ENCODE data around the gene DNMT3A. TPM values are rescaled to one million over a fixed set of nuclear protein-coding genes. Genes with fewer than 3 reads are reported as not detected.

Gene DNMT3A
- total and polyA plus RNA-seq, 2 of the 8 experiments (the other 6 are each of a cell fraction or from before 2014, with no cell fraction given): 33.6 to 178 TPM

- H2BK5ac ChIP-seq (ENCODE audit: low read depth, low read length): peak overlapping the region; percentile 7; the same call in 1 of the 2 replicates
- no peak overlapping the region for H2BK12ac ChIP-seq (ENCODE audit: low read depth, low read length)
- H2AK5ac ChIP-seq (ENCODE audit: low read depth, low read length): no peak overlapping the region
- no peak overlapping the region for H3K23ac ChIP-seq (ENCODE audit: insufficient read length)
- H4K8ac ChIP-seq (ENCODE audit: extremely low read depth, insufficient read depth, low read length): no peak overlapping the region
- no peak overlapping the region; a peak in 1 of 7 replicates for H3K9ac ChIP-seq (replicated peaks in 1 of 4; ENCODE audit: extremely low read depth in 1 of 4, low read depth in 3 of 4, low read length in 3 of 4)
- H3K14ac ChIP-seq (ENCODE audit: insufficient read length): no peak overlapping the region
- 0 out of 2 replicates have a peak overlapping the region, but pooled peaks have one; percentile 95 for H2BK20ac ChIP-seq (ENCODE audit: low read length)
- H4K5ac ChIP-seq (ENCODE audit: insufficient read length, low read depth, low read length): no peak overlapping the region
- peak overlapping the region; percentile 53 for H4K91ac ChIP-seq (replicated peaks; ENCODE audit: insufficient read length, low read length)
- no peaks in the 10 kb centered on the region for H4K20me1 ChIP-seq (replicated peaks in 1 of 2; ENCODE audit: control insufficient read depth in 1 of 2, insufficient read depth in 2 of 2, low read length in 2 of 2)
- no peak overlapping the region for H2BK15ac ChIP-seq (ENCODE audit: low read length)
- POLR2A ChIA-PET (ENCODE audit: partially characterized antibody): interaction anchor here (1.1 to 2.2 kb wide), 4 partner anchors 9 to 44 kb away, joined by 3 to 9 read pairs (median 5); no protein-coding TSS in a partner anchor
- peak overlapping the region; percentile 60 for H3K27ac ChIP-seq (ENCODE audit: low read depth, low read length)
- H3K56ac ChIP-seq (replicated peaks; ENCODE audit: insufficient read length, low read depth, low read length): no peak overlapping the region
- FAIRE-seq: no peak
- no peak for TF ChIP-seq MAFK (IDR thresholded peaks at IDR 0.05; ENCODE audit: low read depth, low read length)
- TF ChIP-seq SIX5 (IDR thresholded peaks at IDR 0.05; ENCODE audit: low read depth, low read length): no peak
- no peak for TF ChIP-seq SP1 (IDR thresholded peaks at IDR 0.05; ENCODE audit: low read depth, low read length)
- peak; percentile 72 for TF ChIP-seq SRF (IDR thresholded peaks at IDR 0.05; ENCODE audit: low read depth, low read length)
- no peak for TF ChIP-seq E2F6 (IDR thresholded peaks at IDR 0.05)
- no peaks in the 10 kb centered on the region for H3K23me2 ChIP-seq (ENCODE audit: low read depth, low read length)
- no peak overlapping the region for H3K4ac ChIP-seq (replicated peaks; ENCODE audit: insufficient read length, low read depth, low read length)
- H3K4me1 ChIP-seq (replicated peaks in 1 of 4; ENCODE audit: control insufficient read depth in 3 of 4, insufficient read depth in 4 of 4, low read length in 3 of 4): peaks cover 0 to 9% (median 3%) of the 10 kb centered on the region in 4 experiments; a peak in 4 of 7 replicates
- H2AFZ ChIP-seq (ENCODE audit: low read length): peak overlapping the region; percentile 94
- no peaks in the 10 kb centered on the region for H3K9me3 ChIP-seq (ENCODE audit: insufficient read depth in 2 of 2, low read depth in 1 of 2, low read length in 1 of 2)
- H3K79me1 ChIP-seq (ENCODE audit: low read depth, low read length): no peaks in the 10 kb centered on the region
- H3K36me3 ChIP-seq (ENCODE audit: control insufficient read depth in 2 of 4, insufficient read depth in 4 of 4, low read length in 3 of 4): no peaks in the 10 kb centered on the region
- no peak overlapping the region for H3K4me3 ChIP-seq (ENCODE audit: extremely low read depth in 1 of 4, insufficient read depth in 2 of 4, low read depth in 3 of 4, low read length in 4 of 4)
- no peaks in the 10 kb centered on the region for H3K27me3 ChIP-seq (replicated peaks in 1 of 4; ENCODE audit: control insufficient read depth in 3 of 4, extremely low read depth in 1 of 4, insufficient read depth in 3 of 4, low read length in 3 of 4)
- 60% methylated on average over 5 of the region's 5 CpGs; no CpG with 5 or more reads in 1 of the 2 experiments for WGBS, 2 experiments (ENCODE audit: extremely low coverage in 1 of 2, insufficient coverage in 1 of 2, insufficient read length in 1 of 2, insufficient replicate concordance in 2 of 2, low coverage in 1 of 2, low lambda C conversion rate in 2 of 2, missing lambda C conversion rate in 1 of 2)
- peak in 1 of 2 experiments; percentile 61 for DNase-seq (ENCODE audit: low read depth in 1 of 2, low spot score in 2 of 2)
- peak overlapping the region; percentile 36 for H2BK120ac ChIP-seq (replicated peaks; ENCODE audit: low read depth, low read length)
- H3K18ac ChIP-seq (ENCODE audit: extremely low read depth, low read length): no peak overlapping the region
- H3K79me2 ChIP-seq (ENCODE audit: control insufficient read depth in 1 of 2, insufficient read depth in 2 of 2, low read length in 2 of 2): no peaks in the 10 kb centered on the region
- CTCF ChIA-PET (ENCODE audit: partially characterized antibody): interaction anchor here (1.6 to 2.5 kb wide), 3 partner anchors 10 to 231 kb away, joined by 4 to 15 read pairs (median 12); no protein-coding TSS in a partner anchor
- no peak overlapping the region for H3K4me2 ChIP-seq (ENCODE audit: insufficient read depth in 1 of 2, low read depth in 2 of 2, low read length in 2 of 2)
Measured at GRCh38 chr2:25207078-25207545, 134.6 kb downstream of the DNMT3A start.
